NCI-H748 (cell line): Measurements from ENCODE around the gene MYBL2.
A peak's percentile ranks its signal among the peaks of the same experiment; 100 is the strongest.
"Not testable (repeated sequence)": the region's sequence is repeated elsewhere in the genome, so short reads cannot be mapped to it uniquely, and the experiment has no call there.

ENCODE experiments used
- DNase-seq: peaks from one replicate; lab custom pipeline; 2025; ENCODE audit not compliant: unreplicated experiment; lab: John Stamatoyannopoulos, UW

The MYBL2 gene

GRCh38 chr20:43666376-43667328 is at the start of gene MYBL2:
Gene MYBL2 (plus strand): TSS chr20:43667114. CDS start chr20:43667284, 170 bp downstream.
- peak; percentile 75 for DNase-seq

GRCh38 chr20:43631598-43631997 is 35.3 kb upstream of the MYBL2 start:
- DNase-seq: no peak

- no peak for DNase-seq
Observed at GRCh38 chr20:43636429-43636828, 30.5 kb upstream of the MYBL2 start.

DNA sequence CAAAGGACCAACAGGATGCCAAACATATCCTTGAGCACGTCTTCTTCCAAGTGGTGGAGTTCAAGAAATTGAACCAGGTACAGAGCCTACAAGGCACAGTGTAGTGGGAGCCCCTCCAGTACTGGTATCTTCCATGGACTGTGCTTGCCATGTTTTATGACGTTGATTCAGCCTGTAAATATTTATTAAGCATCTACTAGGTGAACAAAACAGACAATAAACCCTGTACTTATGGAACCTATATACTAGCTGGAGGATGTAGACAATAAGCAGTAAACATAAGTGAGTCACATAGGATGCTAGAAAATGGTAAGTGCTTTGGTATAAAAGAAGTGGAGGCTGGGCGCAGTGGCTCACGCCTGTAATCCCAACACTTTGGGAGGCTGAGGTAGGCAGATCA is 24.4 kb upstream of the MYBL2 start:
- DNase-seq: no peak

DNA sequence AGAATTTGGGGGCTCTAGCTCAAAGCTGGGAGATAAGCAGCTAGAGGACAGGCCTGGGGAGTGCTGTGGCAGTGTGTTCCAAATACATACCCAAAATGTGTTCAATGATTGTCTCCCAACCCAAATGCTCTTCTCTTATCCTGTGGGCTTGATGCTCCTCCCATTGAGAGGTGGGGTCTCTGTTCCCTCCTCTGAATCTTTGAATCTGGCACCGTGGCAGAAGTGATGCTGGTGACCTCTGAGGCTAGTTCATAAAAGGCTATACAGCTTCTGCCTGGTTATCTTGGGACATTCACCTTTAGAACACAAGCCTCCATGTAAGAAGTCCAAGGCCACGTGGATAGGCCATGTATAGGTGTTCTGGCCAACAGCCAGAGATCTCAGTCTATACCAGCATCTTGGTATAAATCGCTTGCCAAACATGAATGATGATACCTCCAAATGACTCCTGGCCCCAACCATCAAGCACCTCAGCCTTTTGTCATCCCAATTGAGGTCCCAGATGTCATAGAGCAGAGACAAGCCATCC is 15.9 kb upstream of the MYBL2 start:
- DNase-seq: no peak

GRCh38 chr20:43651650-43652184 is 15.2 kb upstream of the MYBL2 start:
- not testable (repeated sequence) for DNase-seq

GRCh38 chr20:43653966-43654365 is 12.9 kb upstream of the MYBL2 start:
- DNase-seq: no peak

DNA sequence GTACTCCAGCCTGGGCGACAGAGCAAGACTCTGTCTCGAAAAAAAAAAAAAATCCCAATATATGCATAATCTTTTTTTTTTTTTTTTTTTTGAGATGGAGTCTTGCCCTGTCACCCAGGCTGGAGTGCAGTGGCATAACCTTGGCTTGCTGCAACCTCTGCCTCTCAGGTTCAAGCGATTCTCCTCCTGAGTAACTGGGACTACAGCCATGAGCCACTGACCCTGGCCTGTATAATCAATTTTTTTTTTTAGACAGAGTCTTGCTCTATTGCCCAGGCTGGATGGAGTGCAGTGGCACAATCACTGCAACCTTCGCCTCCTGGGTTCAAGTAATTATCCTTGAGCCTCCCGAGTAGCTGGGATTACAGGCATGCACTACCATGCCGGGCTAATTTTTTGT is 11.7 kb upstream of the MYBL2 start:
- DNase-seq: not testable (repeated sequence)

DNA sequence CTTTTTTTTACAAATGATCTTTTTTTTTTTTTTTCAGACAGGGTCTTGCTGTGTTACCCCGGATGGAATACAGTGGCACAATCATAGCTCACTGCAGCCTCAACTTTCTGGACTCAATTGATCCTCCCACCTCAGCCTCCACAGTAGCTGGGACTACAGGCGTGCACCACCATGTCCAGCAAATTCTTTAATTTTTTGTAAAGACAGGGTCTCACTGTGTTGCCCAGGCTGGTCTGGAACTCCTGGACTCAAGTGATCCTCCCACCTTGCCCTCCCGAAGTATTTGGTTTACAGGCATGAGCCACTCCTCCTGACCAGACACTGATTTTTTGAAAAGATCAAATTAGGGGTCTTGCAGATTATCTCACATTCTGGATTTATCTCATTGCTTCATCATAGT is 11.0 kb upstream of the MYBL2 start:
- DNase-seq: no peak

- no peak for DNase-seq
Observed at GRCh38 chr20:43658069-43658722, 8.7 kb upstream of the MYBL2 start.

DNA sequence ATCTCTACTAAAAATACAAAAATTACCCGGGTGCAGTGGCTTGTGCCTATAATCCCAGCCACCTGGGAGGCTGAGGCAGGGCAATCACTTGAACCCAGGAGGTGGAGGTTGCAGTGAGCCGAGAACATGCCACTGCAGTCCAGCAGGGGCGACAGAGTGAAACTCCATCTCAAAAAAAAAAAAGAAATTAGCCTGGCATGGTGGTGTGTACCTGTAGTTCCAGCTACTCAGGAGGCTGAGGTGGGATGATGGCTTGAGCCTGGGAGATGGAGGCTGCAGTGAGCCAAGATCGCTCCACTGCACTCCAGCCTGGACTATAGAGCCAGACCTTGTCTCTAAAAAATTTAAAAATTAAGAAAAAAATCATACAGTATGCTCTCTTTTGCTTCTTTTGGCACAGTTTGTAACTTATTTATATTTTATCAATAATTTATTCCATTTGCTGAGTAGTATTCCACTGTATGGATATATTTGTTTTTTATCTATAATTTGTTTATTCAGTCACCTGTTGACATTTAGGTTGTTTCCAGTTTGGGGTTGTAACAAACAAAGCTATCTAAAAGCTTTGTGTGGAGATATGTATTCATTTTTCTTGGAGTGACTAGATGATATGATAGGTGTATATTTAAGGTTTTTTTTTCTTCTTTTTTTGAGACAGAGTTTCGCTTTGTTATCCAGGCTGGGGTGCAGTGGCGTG is 8.0 kb upstream of the MYBL2 start:
- DNase-seq: no peak

- no peak for DNase-seq
Observed at GRCh38 chr20:43662943-43663655, 3.8 kb upstream of the MYBL2 start.

DNA sequence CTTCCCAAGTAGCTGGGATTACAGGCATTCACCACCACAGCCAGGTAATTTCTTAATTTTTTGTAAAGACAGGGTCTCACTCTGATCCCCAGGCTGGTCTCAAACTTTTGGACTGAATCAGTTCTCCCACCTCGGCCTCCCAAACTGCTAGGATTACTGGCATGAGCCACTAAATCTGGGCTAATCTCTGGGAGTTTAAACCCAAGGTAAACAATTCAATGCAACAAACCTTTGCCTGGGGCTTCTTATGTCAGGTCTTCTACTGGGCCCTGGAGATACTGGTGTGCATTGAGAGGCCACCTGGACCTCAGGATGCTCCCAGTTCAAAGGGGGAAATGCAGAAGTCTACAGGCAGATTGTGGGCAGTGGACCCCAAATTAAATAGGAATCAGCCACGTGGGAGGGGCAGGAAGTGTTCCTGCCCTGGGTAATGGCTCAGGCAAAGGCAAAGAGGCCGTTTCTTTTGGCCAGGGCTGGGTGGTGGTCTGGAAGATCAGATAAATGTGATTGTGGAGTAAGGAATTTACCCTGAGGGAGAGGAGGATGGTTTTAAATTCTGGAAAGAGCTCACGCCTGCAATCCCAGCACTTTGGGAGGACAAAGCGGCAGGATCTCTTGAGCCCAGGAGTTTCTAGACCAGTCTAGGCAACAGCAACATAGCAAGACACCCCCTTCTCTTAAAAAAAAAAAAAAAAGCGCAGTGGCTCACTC is 1.3 kb upstream of the MYBL2 start:
- no peak for DNase-seq

DNA sequence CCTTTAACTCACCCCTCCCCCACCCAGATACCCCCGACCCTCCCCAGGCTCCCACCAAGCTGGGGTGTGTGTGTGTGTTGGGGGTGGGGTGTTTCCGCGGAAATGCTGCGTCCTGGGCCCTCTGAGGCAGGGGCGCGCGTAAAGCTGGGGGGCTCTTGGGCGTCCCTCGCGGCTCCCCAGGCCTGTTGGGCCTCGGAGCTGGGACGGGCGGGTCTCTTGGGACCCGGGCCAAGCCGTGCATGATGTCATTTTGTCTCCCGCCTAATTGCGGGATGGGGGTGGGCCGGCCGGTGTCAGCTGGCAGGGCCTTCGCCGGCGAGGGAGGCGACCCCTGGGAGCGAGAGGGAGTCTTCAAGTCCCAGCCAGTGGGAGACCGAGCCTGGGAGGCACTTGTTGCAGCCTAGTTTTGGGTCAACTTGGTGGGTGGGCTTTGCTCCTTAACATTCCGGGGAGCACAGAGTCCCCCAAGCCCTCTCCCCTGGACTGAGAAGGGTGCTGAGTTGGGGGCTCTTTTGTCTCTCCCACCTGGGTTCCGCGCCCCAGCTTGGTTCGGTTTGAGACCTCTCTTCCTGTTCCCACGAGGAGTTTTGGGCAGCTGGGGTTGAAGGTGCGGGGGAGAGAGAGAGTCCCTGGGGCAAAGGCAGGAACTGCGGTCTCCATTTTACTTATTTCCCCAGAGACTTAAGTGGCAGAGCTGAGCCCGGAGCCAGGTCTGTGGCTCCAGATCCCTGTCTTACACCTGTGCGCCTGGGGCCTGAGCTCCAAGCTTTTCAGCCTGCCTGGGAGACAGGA is 623 bp downstream of the MYBL2 start:
- DNase-seq: peak; percentile 46

DNA sequence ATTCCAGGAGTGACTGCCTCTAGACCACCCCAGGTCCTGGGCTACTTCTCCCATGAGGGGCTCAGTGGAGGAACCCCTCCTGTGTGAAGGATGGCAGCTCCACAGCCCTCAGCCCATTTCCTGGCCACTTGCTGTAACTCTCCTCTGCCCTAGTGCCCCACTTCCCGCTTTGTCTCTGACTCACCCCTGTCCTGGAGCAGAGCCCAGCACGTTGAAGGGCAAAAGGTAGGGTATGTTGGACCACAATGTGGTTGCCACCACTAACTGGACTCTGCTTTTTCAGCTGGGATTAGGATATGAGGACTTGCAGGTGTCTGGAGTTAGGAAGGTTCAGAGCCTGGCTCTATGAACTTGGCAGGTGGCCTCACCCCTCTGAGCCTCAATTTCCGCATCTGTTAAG is 2.4 kb downstream of the MYBL2 start:
- DNase-seq: no peak

GRCh38 chr20:43670423-43670822 is 3.5 kb downstream of the MYBL2 start:
- DNase-seq: no peak

DNA sequence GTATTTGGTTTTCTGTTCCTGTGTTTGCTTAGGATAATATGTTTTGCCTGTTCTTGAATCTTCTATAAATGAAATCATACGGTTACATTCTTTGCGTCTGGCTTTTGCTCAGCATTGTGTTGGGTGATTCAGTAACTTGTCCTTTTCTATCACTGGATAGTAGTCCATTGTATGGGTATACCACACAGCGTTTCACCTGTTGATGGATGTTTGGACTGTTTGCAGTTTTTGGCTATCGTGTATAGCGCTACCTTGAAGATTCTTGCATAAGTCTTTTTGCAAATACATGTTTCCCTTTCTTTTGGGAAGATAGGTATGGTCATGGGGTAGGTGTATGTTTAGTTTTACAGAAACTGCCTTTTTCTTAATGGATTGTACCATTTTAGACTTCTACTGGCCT is 9.5 kb downstream of the MYBL2 start:
- DNase-seq: no peak

GRCh38 chr20:43680981-43681380 is 14.1 kb downstream of the MYBL2 start:
- no peak for DNase-seq

GRCh38 chr20:43681468-43681942 is 14.6 kb downstream of the MYBL2 start:
- DNase-seq: no peak
